GM12878 (cell line): ENCODE data around the gene RUNX3. TPM values are rescaled to one million over a fixed set of nuclear protein-coding genes. Genes with fewer than 3 reads are reported as not detected.

ENCODE experiments used
- BHLHE40 ChIP-seq, 2 experiments: fragments of 450-650 bp in 1 of 2; IDR thresholded peaks; 2 replicates each; pipeline ENCODE4 v1.6.1; 2011 to 2017; ENCODE audit warnings: low read depth in 2 of 2, borderline replicate concordance in 1 of 2, improper control_type of control experiment in 1 of 2, low read length in 1 of 2, mild to moderate bottlenecking in 1 of 2
- BMI1 ChIP-seq: fragments of 450-650 bp; IDR thresholded peaks from 2 replicates; pipeline ENCODE4 v1.6.1; 2016; ENCODE audit warnings: mild to moderate bottlenecking, moderate library complexity, borderline replicate concordance
- CBX5 ChIP-seq: sonication (generic); IDR thresholded peaks from 2 replicates; pipeline ENCODE4 v1.6.1; 2016; ENCODE audit warnings: low read depth, moderate library complexity, mild to moderate bottlenecking, inconsistent platforms
- CHD1 ChIP-seq: IDR thresholded peaks from 2 replicates; pipeline ENCODE4 v1.6.1; 2012; ENCODE audit warnings: low read depth, low read length, improper control_type of control experiment
- CHD2 ChIP-seq: IDR thresholded peaks from 2 replicates; pipeline ENCODE4 v1.6.1; 2011; ENCODE audit warnings: low read depth, low read length, improper control_type of control experiment, borderline replicate concordance
- EGR1 ChIP-seq, 2 experiments: IDR thresholded peaks; 1 replicate in 1 of 2; 2 replicates in 1 of 2; pipeline ENCODE4 v1.6.1; 2011 to 2012; ENCODE audit warnings: low read depth in 2 of 2, low read length in 2 of 2, borderline replicate concordance in 1 of 2, mild to moderate bottlenecking in 1 of 2, moderate library complexity in 1 of 2
- FOS ChIP-seq: IDR thresholded peaks from 3 replicates; pipeline ENCODE4 v1.6.1; 2011; ENCODE audit warnings: borderline replicate concordance; ENCODE audit not compliant: insufficient read length; ENCODE audit errors: extremely low read depth
- FOXK2 ChIP-seq: fragments of 450-650 bp; IDR thresholded peaks from 2 replicates; pipeline ENCODE4 v1.6.1; 2017; ENCODE audit warnings: mild to moderate bottlenecking, moderate library complexity
- HCFC1 ChIP-seq: fragments of 150-350 bp; IDR thresholded peaks from 2 replicates; pipeline ENCODE4 v1.6.1; 2014; ENCODE audit warnings: low read length
- MEF2B ChIP-seq: fragments of 450-650 bp; IDR thresholded peaks from 2 replicates; pipeline ENCODE4 v1.6.1; 2018; ENCODE audit warnings: mild to moderate bottlenecking, moderate library complexity; ENCODE audit not compliant: partially characterized antibody, poor library complexity, severe bottlenecking
- MTA2 ChIP-seq: fragments of 450-650 bp; IDR thresholded peaks from 2 replicates; pipeline ENCODE4 v1.6.1; 2016; ENCODE audit warnings: low read depth, mild to moderate bottlenecking, moderate library complexity
- MTA3 ChIP-seq: IDR thresholded peaks from 2 replicates; pipeline ENCODE4 v1.6.1; 2012; ENCODE audit warnings: low read length, inconsistent platforms, borderline replicate concordance
- MXI1 ChIP-seq: fragments of 150-350 bp; IDR thresholded peaks from 2 replicates; pipeline ENCODE4 v1.6.1; 2011; ENCODE audit warnings: low read depth, mild to moderate bottlenecking, inconsistent platforms, low read length, improper control_type of control experiment
- MYC ChIP-seq: IDR thresholded peaks from 2 replicates; pipeline ENCODE4 v1.6.1; 2011; ENCODE audit warnings: mild to moderate bottlenecking, low read length, moderate library complexity, inconsistent platforms; ENCODE audit not compliant: insufficient read depth, insufficient replicate concordance, insufficient read length, severe bottlenecking
- NBN ChIP-seq: fragments of 450-650 bp; IDR thresholded peaks from 2 replicates; pipeline ENCODE4 v1.6.1; 2016
- NFXL1 ChIP-seq: fragments of 450-650 bp; IDR thresholded peaks from 2 replicates; pipeline ENCODE4 v1.6.1; 2017; ENCODE audit warnings: antibody characterized with exemption, mild to moderate bottlenecking, borderline replicate concordance
- NFYA ChIP-seq: IDR thresholded peaks from 2 replicates; pipeline ENCODE4 v1.6.1; 2011; ENCODE audit warnings: low read depth, mild to moderate bottlenecking, low read length, improper control_type of control experiment, borderline replicate concordance
- NR2C1 ChIP-seq: fragments of 450-650 bp; IDR thresholded peaks from 2 replicates; pipeline ENCODE4 v1.6.1; 2017; ENCODE audit warnings: antibody characterized with exemption, mild to moderate bottlenecking, moderate library complexity
- PML ChIP-seq: IDR thresholded peaks from 2 replicates; pipeline ENCODE4 v1.6.1; 2012; ENCODE audit warnings: low read length, inconsistent platforms
- POLR2AphosphoS2 ChIP-seq: IDR thresholded peaks from 2 replicates; pipeline ENCODE4 v1.6.1; 2011; ENCODE audit warnings: low read depth, mild to moderate bottlenecking, low read length, improper control_type of control experiment, moderate library complexity
- SIN3A ChIP-seq: IDR thresholded peaks from 2 replicates; pipeline ENCODE4 v1.6.1; 2012; ENCODE audit warnings: low read depth, low read length, improper control_type of control experiment
- STAT3 ChIP-seq: IDR thresholded peaks from 2 replicates; pipeline ENCODE4 v1.6.1; 2011; ENCODE audit warnings: low read depth, low read length, improper control_type of control experiment
- TAF1 ChIP-seq: IDR thresholded peaks from 2 replicates; pipeline ENCODE4 v1.6.1; 2011; ENCODE audit warnings: mild to moderate bottlenecking, low read depth, low read length, borderline replicate concordance
- TCF12 ChIP-seq: IDR thresholded peaks from 2 replicates; pipeline ENCODE4 v1.6.1; 2011; ENCODE audit warnings: low read depth, mild to moderate bottlenecking, low read length
- ZNF24 ChIP-seq: fragments of 450-650 bp; IDR thresholded peaks from 2 replicates; pipeline ENCODE4 v1.6.1; 2017; ENCODE audit warnings: antibody characterized with exemption, mild to moderate bottlenecking
- polyA plus RNA-seq, 11 experiments: library from polyadenylated mRNA; depleted of rRNA in 4 of 11; unstranded in 6 of 11; stranded (reverse) in 5 of 11; fragments of >200 nt; fragmentation: Nextera tagmentation in 4 of 11; fragmentation: Illumina TruSeq in 1 of 11; extraction: Ambion mirVana in 4 of 11; extraction: Trizol in 1 of 11; gene quantifications; 1 replicate in 1 of 11; 2 replicates in 10 of 11; pipeline versions ENCODE4 v1.2.1 to v1.2.3, GENCODE V29; 2011 to 2016; ENCODE audit warnings: inconsistent platforms in 2 of 11, missing spikeins in 2 of 11, low read depth in 1 of 11
- total RNA-seq, 4 experiments: library from RNA; depleted of rRNA in 3 of 4; stranded (reverse); fragments of >200 nt in 3 of 4; fragmentation: Illumina TruSeq in 1 of 4; extraction: Trizol in 1 of 4; gene quantifications; 2 replicates each; pipeline versions ENCODE4 v1.2.1 to v1.2.3, GENCODE V29; 2013 to 2021
- TF ChIP-seq, protein P1 (sequence below): fragments of 450-650 bp; conservative IDR thresholded peaks from 2 replicates; pipeline ENCODE4 v1.6.1; 2017; ENCODE audit warnings: mild to moderate bottlenecking, moderate library complexity
- TF ChIP-seq, protein P2 (sequence below): fragments of 450-650 bp; IDR thresholded peaks from 2 replicates; pipeline ENCODE4 v1.6.1; 2016; ENCODE audit warnings: mild to moderate bottlenecking

The RUNX3 gene
- total and polyA plus RNA-seq, 10 of the 15 experiments (the other 5 are each of a cell fraction or from before 2014, with no cell fraction given), result 19.0 to 151 (median 31.4) TPM

DNA sequence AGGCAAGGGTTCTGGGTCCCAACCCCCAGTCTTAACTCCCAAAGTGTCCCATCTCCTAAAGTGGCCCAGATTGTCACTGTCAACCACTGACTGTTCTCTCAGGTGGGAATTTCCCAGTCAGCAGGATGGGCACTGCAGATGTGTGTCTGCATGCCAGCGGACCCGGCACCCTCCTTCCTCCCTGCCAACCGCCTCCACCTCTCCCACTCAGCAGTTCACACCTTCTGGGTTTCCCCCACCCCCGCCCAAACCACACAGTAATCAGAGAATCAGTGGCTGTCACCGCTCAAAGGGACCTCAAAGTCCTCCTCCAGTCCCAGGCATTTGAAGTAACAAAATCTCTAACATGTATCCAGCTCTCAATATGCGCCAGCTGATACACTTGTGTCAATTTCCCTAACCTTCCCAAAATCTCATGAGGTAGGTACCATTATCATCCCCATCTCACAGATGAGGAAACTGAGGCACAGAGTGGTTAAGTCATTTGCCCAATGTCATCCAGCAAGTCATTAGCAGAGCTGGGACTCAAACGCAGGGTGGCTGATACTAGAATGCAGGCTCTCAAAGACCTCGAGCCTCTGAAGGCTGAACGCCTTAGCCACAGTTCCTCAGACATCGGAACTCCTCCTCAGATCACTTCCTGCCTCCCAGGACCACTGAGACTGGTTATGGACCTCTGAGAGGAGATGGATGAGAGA is 4.8 kb downstream of the RUNX3 start (continued):
- no peak for TF ChIP-seq FOXK2
- TF ChIP-seq POLR2AphosphoS2, result peak; percentile 66; the same call in 1 of the 2 replicates
- peak; percentile 76; the same call in 1 of the 2 replicates for TF ChIP-seq TCF12
- TF ChIP-seq NFXL1, result no peak
- no peak for TF ChIP-seq STAT3
- peak; percentile 64 for TF ChIP-seq MEF2B
- no peak for TF ChIP-seq CHD1
- TF ChIP-seq MTA2, result peak; percentile 88
- no peak for TF ChIP-seq MXI1
- peak; percentile 46 for TF ChIP-seq BMI1
- TF ChIP-seq BHLHE40 (IDR thresholded peaks at IDR 0.05; ENCODE audit: borderline replicate concordance in 1 of 2, low read depth in 2 of 2, low read length in 1 of 2), result peak; percentile 63 to 72; a peak in 3 of 4 replicates
- TF ChIP-seq ZNF24, result no peak
- TF ChIP-seq, protein P1, sequence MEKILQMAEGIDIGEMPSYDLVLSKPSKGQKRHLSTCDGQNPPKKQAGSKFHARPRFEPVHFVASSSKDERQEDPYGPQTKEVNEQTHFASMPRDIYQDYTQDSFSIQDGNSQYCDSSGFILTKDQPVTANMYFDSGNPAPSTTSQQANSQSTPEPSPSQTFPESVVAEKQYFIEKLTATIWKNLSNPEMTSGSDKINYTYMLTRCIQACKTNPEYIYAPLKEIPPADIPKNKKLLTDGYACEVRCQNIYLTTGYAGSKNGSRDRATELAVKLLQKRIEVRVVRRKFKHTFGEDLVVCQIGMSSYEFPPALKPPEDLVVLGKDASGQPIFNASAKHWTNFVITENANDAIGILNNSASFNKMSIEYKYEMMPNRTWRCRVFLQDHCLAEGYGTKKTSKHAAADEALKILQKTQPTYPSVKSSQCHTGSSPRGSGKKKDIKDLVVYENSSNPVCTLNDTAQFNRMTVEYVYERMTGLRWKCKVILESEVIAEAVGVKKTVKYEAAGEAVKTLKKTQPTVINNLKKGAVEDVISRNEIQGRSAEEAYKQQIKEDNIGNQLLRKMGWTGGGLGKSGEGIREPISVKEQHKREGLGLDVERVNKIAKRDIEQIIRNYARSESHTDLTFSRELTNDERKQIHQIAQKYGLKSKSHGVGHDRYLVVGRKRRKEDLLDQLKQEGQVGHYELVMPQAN, result peak; percentile 62; the same call in 1 of the 2 replicates
- 0 out of 2 replicates have a peak, but pooled peaks have one; percentile 17 for TF ChIP-seq CHD2
- no peak for TF ChIP-seq PML
- no peak for TF ChIP-seq CBX5
- no peak for TF ChIP-seq TAF1
- TF ChIP-seq NR2C1, result no peak
- peak; percentile 78 to 98 for TF ChIP-seq EGR1 (IDR thresholded peaks at IDR 0.05; ENCODE audit: borderline replicate concordance in 1 of 2, low read depth in 2 of 2, low read length in 2 of 2)
- no peak for TF ChIP-seq MYC
- TF ChIP-seq, protein P2, sequence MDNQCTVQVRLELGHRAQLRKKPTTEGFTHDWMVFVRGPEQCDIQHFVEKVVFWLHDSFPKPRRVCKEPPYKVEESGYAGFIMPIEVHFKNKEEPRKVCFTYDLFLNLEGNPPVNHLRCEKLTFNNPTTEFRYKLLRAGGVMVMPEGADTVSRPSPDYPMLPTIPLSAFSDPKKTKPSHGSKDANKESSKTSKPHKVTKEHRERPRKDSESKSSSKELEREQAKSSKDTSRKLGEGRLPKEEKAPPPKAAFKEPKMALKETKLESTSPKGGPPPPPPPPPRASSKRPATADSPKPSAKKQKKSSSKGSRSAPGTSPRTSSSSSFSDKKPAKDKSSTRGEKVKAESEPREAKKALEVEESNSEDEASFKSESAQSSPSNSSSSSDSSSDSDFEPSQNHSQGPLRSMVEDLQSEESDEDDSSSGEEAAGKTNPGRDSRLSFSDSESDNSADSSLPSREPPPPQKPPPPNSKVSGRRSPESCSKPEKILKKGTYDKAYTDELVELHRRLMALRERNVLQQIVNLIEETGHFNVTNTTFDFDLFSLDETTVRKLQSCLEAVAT, result peak; percentile 94
- no peak for TF ChIP-seq FOS
- TF ChIP-seq HCFC1, result no peak
- peak; percentile 84 for TF ChIP-seq NBN
- peak; percentile 27; the same call in 1 of the 2 replicates for TF ChIP-seq SIN3A
- TF ChIP-seq MTA3, result no peak
- TF ChIP-seq NFYA, result no peak
